HEK293 (cell line): Measurements from ENCODE around the gene CCDC77.
"Not testable (repeated sequence)": the region's sequence is repeated elsewhere in the genome, so short reads cannot be mapped to it uniquely, and the experiment has no call there.

Experiments
- CTCF ChIA-PET: fragments of 350-600 bp; formaldehyde crosslinking; extraction: SDS; loops from one replicate; lab custom pipeline; 2021; ENCODE audit warnings: antibody characterized with exemption; lab: Yijun Ruan, JAX
- POLR2A ChIA-PET: fragments of 300-600 bp; formaldehyde crosslinking; extraction: SDS; loops from one replicate; lab custom pipeline; 2020; ENCODE audit warnings: antibody characterized with exemption, inconsistent platforms; lab: Yijun Ruan, JAX
- H3K27ac ChIP-seq: fragments of 200-500 bp; sonication (Bioruptor generic); 2 replicates; pipeline ENCODE4 v1.5.1; 2014; ENCODE audit warnings: low read depth, low read length, control low read depth, inconsistent platforms; ENCODE audit errors: extremely low read depth
- H3K36me3 ChIP-seq, 2 experiments: fragments of 200-500 bp in 1 of 2; sonication (Bioruptor generic) in 1 of 2; 1 replicate in 1 of 2; 2 replicates in 1 of 2; pipeline ENCODE4 v1.5.1; 2014 to 2017; ENCODE audit warnings: inconsistent platforms in 2 of 2, low read length in 2 of 2; ENCODE audit not compliant: control insufficient read depth in 2 of 2, insufficient read depth in 1 of 2
- H3K4me1 ChIP-seq: fragments of 200-500 bp; sonication (Bioruptor generic); 2 replicates; pipeline ENCODE4 v1.5.1; 2014; ENCODE audit warnings: mild to moderate bottlenecking, low read length, inconsistent platforms; ENCODE audit not compliant: control insufficient read depth, insufficient read depth
- H3K4me3 ChIP-seq: 2 replicates; pipeline ENCODE4 v1.5.1; 2011; ENCODE audit warnings: low read depth, mild to moderate bottlenecking, control low read depth, low read length, moderate library complexity
- H3K9me3 ChIP-seq: fragments of 200-500 bp; sonication (Bioruptor generic); 2 replicates; pipeline ENCODE4 v1.5.1; 2014; ENCODE audit warnings: low read depth, low read length, inconsistent platforms; ENCODE audit not compliant: control insufficient read depth, insufficient read depth
- FEZF1 ChIP-seq: fragments of 450-650 bp; formaldehyde crosslinking; IDR thresholded peaks from 2 replicates; pipeline ENCODE4 v1.5.1; 2016; ENCODE audit warnings: missing biosample characterization, missing genetic modification characterization
- GLIS2 ChIP-seq: fragments of 450-650 bp; formaldehyde crosslinking; IDR thresholded peaks from 2 replicates; pipeline ENCODE4 v1.5.1; 2016; ENCODE audit warnings: missing biosample characterization, missing genetic modification characterization
- KLF16 ChIP-seq: fragments of 450-650 bp; formaldehyde crosslinking; IDR thresholded peaks from 2 replicates; pipeline ENCODE4 v1.5.1; 2017; ENCODE audit warnings: missing biosample characterization, missing genetic modification characterization
- KLF8 ChIP-seq: fragments of 450-650 bp; formaldehyde crosslinking; IDR thresholded peaks from 2 replicates; pipeline ENCODE4 v1.5.1; 2016; ENCODE audit warnings: missing biosample characterization, missing genetic modification characterization
- PRDM1 ChIP-seq: fragments of 450-650 bp; formaldehyde crosslinking; IDR thresholded peaks from 2 replicates; pipeline ENCODE4; 2016; ENCODE audit warnings: missing biosample characterization, missing genetic modification characterization
- RBAK ChIP-seq: fragments of 450-650 bp; formaldehyde crosslinking; IDR thresholded peaks from 2 replicates; pipeline ENCODE4 v1.5.1; 2016; ENCODE audit warnings: missing biosample characterization, missing genetic modification characterization
- SP3 ChIP-seq: fragments of 450-650 bp; formaldehyde crosslinking; IDR thresholded peaks from 2 replicates; pipeline ENCODE4 v1.5.1; 2016; ENCODE audit warnings: missing biosample characterization, missing genetic modification characterization
- SP7 ChIP-seq: fragments of 450-650 bp; formaldehyde crosslinking; IDR thresholded peaks from 2 replicates; pipeline ENCODE4 v1.5.1; 2016; ENCODE audit warnings: missing biosample characterization, missing genetic modification characterization
- ZBTB17 ChIP-seq: fragments of 450-650 bp; formaldehyde crosslinking; IDR thresholded peaks from 2 replicates; pipeline ENCODE4 v1.5.1; 2016; ENCODE audit warnings: missing biosample characterization, missing genetic modification characterization
- ZBTB8A ChIP-seq: fragments of 450-650 bp; formaldehyde crosslinking; IDR thresholded peaks from 2 replicates; pipeline ENCODE4 v1.5.1; 2016; ENCODE audit warnings: missing biosample characterization, missing genetic modification characterization
- ZFP41 ChIP-seq: fragments of 450-650 bp; formaldehyde crosslinking; IDR thresholded peaks from 2 replicates; pipeline ENCODE4 v1.5.1; 2016; ENCODE audit warnings: missing biosample characterization, missing genetic modification characterization, borderline replicate concordance
- ZNF121 ChIP-seq: fragments of 450-650 bp; formaldehyde crosslinking; IDR thresholded peaks from 2 replicates; pipeline ENCODE4 v1.5.1; 2016; ENCODE audit warnings: missing biosample characterization, missing genetic modification characterization
- ZNF155 ChIP-seq: fragments of 450-650 bp; formaldehyde crosslinking; IDR thresholded peaks from 2 replicates; pipeline ENCODE4 v1.5.1; 2016; ENCODE audit warnings: missing biosample characterization, missing genetic modification characterization
- ZNF2 ChIP-seq: fragments of 450-650 bp; formaldehyde crosslinking; IDR thresholded peaks from 2 replicates; pipeline ENCODE4 v1.5.1; 2016; ENCODE audit warnings: missing biosample characterization, missing genetic modification characterization
- ZNF311 ChIP-seq: fragments of 450-650 bp; formaldehyde crosslinking; IDR thresholded peaks from 2 replicates; pipeline ENCODE4 v1.5.1; 2017; ENCODE audit warnings: missing biosample characterization, missing genetic modification characterization, borderline replicate concordance
- ZNF426 ChIP-seq: fragments of 450-650 bp; formaldehyde crosslinking; IDR thresholded peaks from 2 replicates; pipeline ENCODE4 v1.5.1; 2017; ENCODE audit warnings: missing biosample characterization, missing genetic modification characterization, mild to moderate bottlenecking, inconsistent platforms, moderate library complexity
- ZNF585B ChIP-seq: fragments of 450-650 bp; formaldehyde crosslinking; IDR thresholded peaks from 2 replicates; pipeline ENCODE4 v1.5.1; 2016; ENCODE audit warnings: missing biosample characterization, missing genetic modification characterization
- ZNF621 ChIP-seq: fragments of 450-650 bp; formaldehyde crosslinking; IDR thresholded peaks from 2 replicates; pipeline ENCODE4 v1.5.1; 2017; ENCODE audit warnings: missing biosample characterization, missing genetic modification characterization
- ZNF654 ChIP-seq: fragments of 450-650 bp; formaldehyde crosslinking; IDR thresholded peaks from 2 replicates; pipeline ENCODE4 v1.5.1; 2016; ENCODE audit warnings: low read depth, missing biosample characterization, missing genetic modification characterization
- ZNF660 ChIP-seq: fragments of 450-650 bp; IDR thresholded peaks from 2 replicates; pipeline ENCODE4 v1.5.1; 2018; ENCODE audit warnings: missing biosample characterization, mild to moderate bottlenecking, missing genetic modification characterization
- TF ChIP-seq, protein P1 (sequence below): fragments of 450-650 bp; formaldehyde crosslinking; IDR thresholded peaks from 2 replicates; pipeline ENCODE4 v1.5.1; 2016; ENCODE audit warnings: missing biosample characterization, missing genetic modification characterization
- TF ChIP-seq, protein P2 (sequence below): fragments of 450-650 bp; IDR thresholded peaks from 2 replicates; pipeline ENCODE4 v1.5.1; 2018; ENCODE audit warnings: missing biosample characterization, missing genetic modification characterization
- TF ChIP-seq, protein P3 (sequence below): fragments of 450-650 bp; formaldehyde crosslinking; IDR thresholded peaks from 2 replicates; pipeline ENCODE4 v1.5.1; 2016; ENCODE audit warnings: missing biosample characterization, missing genetic modification characterization
- TF ChIP-seq, protein P4 (sequence below): fragments of 450-650 bp; formaldehyde crosslinking; IDR thresholded peaks from 2 replicates; pipeline ENCODE4 v1.5.1; 2016; ENCODE audit warnings: missing biosample characterization, missing genetic modification characterization

CCDC77 gene

DNA sequence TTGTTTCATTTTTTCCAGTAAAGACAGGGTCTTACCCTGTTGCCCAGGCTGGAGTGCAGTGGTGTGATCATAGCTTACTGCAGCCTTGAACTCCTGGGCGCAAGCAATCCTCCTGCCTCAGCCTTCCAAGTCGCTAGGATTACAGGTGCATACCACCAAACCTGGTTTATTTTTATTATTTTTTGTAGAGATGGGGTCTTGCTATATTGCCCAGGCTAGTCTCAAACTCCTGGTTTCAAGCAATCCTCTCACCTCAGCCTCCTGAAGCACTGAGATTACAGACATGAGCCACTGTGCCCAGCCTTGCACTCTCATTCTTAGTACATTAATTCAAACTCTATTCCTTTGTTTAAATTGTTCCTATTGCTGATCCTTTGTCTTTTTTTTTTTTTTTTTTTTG lies 34.3 kb downstream of the CCDC77 start:
- CTCF ChIA-PET = interaction anchor here (0.6 kb wide), 1 partner anchor 112 kb away, joined by 4 read pairs; no protein-coding TSS in a partner anchor
- H3K4me3 ChIP-seq, H3K4me1 ChIP-seq, POLR2A ChIA-PET, H3K27ac ChIP-seq, H3K9me3 ChIP-seq: not testable (repeated sequence)
- TF ChIP-seq ZNF121 (tag by site-specific recombination) = peak; percentile 95
- H3K36me3 ChIP-seq = peaks cover 55 to 81% of the 10 kb centered on the region in 2 experiments

DNA sequence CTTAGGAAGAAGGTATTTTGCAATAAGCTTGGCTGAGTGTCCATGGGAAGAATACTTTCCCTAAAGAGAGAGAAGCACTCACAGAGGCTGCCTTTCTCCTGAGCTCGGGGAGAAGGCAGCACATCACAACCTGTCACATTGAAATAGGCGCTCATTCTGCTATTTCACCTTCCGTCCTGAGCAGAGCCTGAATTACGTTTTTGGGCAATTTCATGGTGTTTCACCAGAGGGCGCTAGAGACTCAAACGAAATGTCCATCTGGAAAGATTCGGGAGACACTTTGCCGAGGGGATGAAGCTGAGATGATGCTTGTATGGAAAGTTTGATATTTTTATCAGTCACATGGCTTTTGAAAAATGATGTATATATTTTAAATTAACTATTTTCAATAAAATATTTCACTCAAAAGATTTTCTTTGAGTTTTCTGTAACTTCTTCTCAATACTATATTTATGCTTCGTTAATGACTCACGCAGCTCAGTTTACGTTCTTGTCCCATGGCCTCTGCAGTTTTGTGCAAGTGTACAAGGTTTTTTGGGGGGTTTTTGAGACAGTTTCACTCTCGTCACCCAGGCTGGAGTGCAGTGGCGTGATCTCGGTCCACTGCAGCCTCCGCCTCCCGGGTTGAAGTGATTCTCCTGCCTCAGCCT lies 40.9 kb downstream of the CCDC77 start:
- H3K9me3 ChIP-seq = no peaks in the 10 kb centered on the region
- H3K36me3 ChIP-seq = peaks cover 22 to 42% of the 10 kb centered on the region in 2 experiments
- no peak overlapping the region for H3K4me3 ChIP-seq
- POLR2A ChIA-PET = interaction anchor here (0.7 to 1.0 kb wide), 2 partner anchors 102 to 1141 kb away, joined by 3 to 5 read pairs; no protein-coding TSS in a partner anchor
- H3K4me1 ChIP-seq = no peaks in the 10 kb centered on the region
- no peak overlapping the region for H3K27ac ChIP-seq
- CTCF ChIA-PET = interaction anchor here (0.6 to 7.1 kb wide), 35 partner anchors 9 to 363 kb away, joined by 3 to 119 read pairs (median 4); partner anchors contain the start of gene CCDC77
- peak; percentile 84 for TF ChIP-seq ZNF660 (tag by site-specific recombination)
- TF ChIP-seq ZBTB17 (tag by site-specific recombination) = peak; percentile 88
- peak; percentile 67 for TF ChIP-seq ZNF654
- no peak for TF ChIP-seq RBAK (tag by site-specific recombination)
- TF ChIP-seq ZBTB8A (tag by site-specific recombination) = 0 out of 2 replicates have a peak, but pooled peaks have one; percentile 26
- peak; percentile 64 for TF ChIP-seq PRDM1 (tag by site-specific recombination)
- TF ChIP-seq, protein P1, sequence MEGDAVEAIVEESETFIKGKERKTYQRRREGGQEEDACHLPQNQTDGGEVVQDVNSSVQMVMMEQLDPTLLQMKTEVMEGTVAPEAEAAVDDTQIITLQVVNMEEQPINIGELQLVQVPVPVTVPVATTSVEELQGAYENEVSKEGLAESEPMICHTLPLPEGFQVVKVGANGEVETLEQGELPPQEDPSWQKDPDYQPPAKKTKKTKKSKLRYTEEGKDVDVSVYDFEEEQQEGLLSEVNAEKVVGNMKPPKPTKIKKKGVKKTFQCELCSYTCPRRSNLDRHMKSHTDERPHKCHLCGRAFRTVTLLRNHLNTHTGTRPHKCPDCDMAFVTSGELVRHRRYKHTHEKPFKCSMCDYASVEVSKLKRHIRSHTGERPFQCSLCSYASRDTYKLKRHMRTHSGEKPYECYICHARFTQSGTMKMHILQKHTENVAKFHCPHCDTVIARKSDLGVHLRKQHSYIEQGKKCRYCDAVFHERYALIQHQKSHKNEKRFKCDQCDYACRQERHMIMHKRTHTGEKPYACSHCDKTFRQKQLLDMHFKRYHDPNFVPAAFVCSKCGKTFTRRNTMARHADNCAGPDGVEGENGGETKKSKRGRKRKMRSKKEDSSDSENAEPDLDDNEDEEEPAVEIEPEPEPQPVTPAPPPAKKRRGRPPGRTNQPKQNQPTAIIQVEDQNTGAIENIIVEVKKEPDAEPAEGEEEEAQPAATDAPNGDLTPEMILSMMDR (tag by site-specific recombination) = peak; percentile 65
- TF ChIP-seq, protein P2, sequence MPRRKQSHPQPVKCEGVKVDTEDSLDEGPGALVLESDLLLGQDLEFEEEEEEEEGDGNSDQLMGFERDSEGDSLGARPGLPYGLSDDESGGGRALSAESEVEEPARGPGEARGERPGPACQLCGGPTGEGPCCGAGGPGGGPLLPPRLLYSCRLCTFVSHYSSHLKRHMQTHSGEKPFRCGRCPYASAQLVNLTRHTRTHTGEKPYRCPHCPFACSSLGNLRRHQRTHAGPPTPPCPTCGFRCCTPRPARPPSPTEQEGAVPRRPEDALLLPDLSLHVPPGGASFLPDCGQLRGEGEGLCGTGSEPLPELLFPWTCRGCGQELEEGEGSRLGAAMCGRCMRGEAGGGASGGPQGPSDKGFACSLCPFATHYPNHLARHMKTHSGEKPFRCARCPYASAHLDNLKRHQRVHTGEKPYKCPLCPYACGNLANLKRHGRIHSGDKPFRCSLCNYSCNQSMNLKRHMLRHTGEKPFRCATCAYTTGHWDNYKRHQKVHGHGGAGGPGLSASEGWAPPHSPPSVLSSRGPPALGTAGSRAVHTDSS (tag by site-specific recombination) = peak; percentile 34; the same call in 1 of the 2 replicates
- TF ChIP-seq SP7 (tag by site-specific recombination) = no peak
- TF ChIP-seq ZNF155 (tag by site-specific recombination) = no peak

DNA sequence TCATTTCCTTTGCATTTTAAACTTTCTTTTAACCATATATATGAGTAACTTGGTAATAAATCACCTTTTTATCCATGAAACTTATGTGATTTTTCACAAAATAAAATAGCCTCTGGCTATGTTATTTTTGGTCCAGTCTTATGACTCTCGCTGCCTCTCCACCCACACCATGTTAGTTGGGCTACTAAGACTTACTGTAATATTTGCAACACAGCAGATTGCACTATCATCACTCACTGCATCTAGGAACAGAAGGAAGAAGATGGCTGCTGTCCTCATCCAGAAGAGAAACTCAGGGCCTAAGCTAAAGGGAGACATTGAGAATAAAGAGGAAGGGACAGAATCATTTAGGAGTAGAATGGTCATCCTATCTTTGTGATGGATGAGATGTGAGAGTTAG lies 45.7 kb downstream of the CCDC77 start:
- H3K4me3 ChIP-seq = no peak overlapping the region
- POLR2A ChIA-PET = no interaction called here
- H3K27ac ChIP-seq = no peak overlapping the region
- no peaks in the 10 kb centered on the region for H3K9me3 ChIP-seq
- peaks cover 1 to 3% of the 10 kb centered on the region in 2 experiments; a peak in 2 of 3 replicates for H3K36me3 ChIP-seq
- CTCF ChIA-PET = interaction anchor here (4.5 kb wide), 1 partner anchor 100 kb away, joined by 49 read pairs; no protein-coding TSS in a partner anchor
- H3K4me1 ChIP-seq = peaks cover 2% of the 10 kb centered on the region; the same call in 1 of the 2 replicates
- TF ChIP-seq GLIS2 (no peak), SP3 (tag by site-specific recombination) (no peak), ZNF585B (tag by site-specific recombination) (no peak), ZNF426 (tag by site-specific recombination) (no peak), ZNF2 (tag by site-specific recombination) (no peak), ZNF311 (tag by site-specific recombination) (no peak), KLF16 (tag by site-specific recombination) (no peak), KLF8 (tag by site-specific recombination) (no peak), ZNF621 (no peak), FEZF1 (no peak), ZFP41 (tag by site-specific recombination) (no peak)
- TF ChIP-seq, protein P3, sequence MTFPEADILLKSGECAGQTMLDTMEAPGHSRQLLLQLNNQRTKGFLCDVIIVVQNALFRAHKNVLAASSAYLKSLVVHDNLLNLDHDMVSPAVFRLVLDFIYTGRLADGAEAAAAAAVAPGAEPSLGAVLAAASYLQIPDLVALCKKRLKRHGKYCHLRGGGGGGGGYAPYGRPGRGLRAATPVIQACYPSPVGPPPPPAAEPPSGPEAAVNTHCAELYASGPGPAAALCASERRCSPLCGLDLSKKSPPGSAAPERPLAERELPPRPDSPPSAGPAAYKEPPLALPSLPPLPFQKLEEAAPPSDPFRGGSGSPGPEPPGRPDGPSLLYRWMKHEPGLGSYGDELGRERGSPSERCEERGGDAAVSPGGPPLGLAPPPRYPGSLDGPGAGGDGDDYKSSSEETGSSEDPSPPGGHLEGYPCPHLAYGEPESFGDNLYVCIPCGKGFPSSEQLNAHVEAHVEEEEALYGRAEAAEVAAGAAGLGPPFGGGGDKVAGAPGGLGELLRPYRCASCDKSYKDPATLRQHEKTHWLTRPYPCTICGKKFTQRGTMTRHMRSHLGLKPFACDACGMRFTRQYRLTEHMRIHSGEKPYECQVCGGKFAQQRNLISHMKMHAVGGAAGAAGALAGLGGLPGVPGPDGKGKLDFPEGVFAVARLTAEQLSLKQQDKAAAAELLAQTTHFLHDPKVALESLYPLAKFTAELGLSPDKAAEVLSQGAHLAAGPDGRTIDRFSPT (tag by site-specific recombination) = no peak
- TF ChIP-seq, protein P4, sequence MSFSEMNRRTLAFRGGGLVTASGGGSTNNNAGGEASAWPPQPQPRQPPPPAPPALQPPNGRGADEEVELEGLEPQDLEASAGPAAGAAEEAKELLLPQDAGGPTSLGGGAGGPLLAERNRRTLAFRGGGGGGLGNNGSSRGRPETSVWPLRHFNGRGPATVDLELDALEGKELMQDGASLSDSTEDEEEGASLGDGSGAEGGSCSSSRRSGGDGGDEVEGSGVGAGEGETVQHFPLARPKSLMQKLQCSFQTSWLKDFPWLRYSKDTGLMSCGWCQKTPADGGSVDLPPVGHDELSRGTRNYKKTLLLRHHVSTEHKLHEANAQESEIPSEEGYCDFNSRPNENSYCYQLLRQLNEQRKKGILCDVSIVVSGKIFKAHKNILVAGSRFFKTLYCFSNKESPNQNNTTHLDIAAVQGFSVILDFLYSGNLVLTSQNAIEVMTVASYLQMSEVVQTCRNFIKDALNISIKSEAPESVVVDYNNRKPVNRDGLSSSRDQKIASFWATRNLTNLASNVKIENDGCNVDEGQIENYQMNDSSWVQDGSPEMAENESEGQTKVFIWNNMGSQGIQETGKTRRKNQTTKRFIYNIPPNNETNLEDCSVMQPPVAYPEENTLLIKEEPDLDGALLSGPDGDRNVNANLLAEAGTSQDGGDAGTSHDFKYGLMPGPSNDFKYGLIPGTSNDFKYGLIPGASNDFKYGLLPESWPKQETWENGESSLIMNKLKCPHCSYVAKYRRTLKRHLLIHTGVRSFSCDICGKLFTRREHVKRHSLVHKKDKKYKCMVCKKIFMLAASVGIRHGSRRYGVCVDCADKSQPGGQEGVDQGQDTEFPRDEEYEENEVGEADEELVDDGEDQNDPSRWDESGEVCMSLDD (tag by site-specific recombination) = no peak
